Measurements from ENCODE around the gene ATP11C. TPM values are rescaled to one million over a fixed set of nuclear protein-coding genes. Genes with fewer than 3 reads are reported as not detected.

Gene ATP11C
- total and polyA plus RNA-seq, 4 donors, result 2.6 to 23.5 (median 10.0) TPM

GRCh38 chrX:139823806-139824205, 109.0 kb downstream of the ATP11C start:
- ATAC-seq (ENCODE audit: insufficient read depth, low FRiP score), result no peak
- Histone ChIP-seq H3K36me3 (ENCODE audit: control insufficient read depth in 4 of 4, insufficient read depth in 4 of 4, low read length in 4 of 4) (no peaks in the 10 kb centered on the region), H3K27me3 (ENCODE audit: control insufficient read depth in 3 of 3, insufficient read depth in 3 of 3, low read length in 2 of 3) (peaks cover 0 to 4% (median 4%) of the 10 kb centered on the region in 3 donors), H3K27ac (ENCODE audit: low read depth in 1 of 2, low read length in 1 of 2) (no peak overlapping the region), H3K4me1 (ENCODE audit: control insufficient read depth in 5 of 5, insufficient read depth in 5 of 5, low read length in 5 of 5) (peaks cover 0 to 5% (median 0%) of the 10 kb centered on the region in 5 donors), H3K9me3 (ENCODE audit: control insufficient read depth in 4 of 4, insufficient read depth in 3 of 4, low read length in 3 of 4) (no peaks in the 10 kb centered on the region), H3K4me3 (no peak overlapping the region), H3K9ac (ENCODE audit: insufficient read depth in 1 of 2, low read length in 2 of 2) (no peak overlapping the region)
- DNase-seq, result no peak
- TF ChIP-seq CTCF (IDR thresholded peaks at IDR 0.05; ENCODE audit: control extremely low read depth, extremely low read depth), result no peak
- 88 to 89% methylated on average over 6 of the region's 6 CpGs for WGBS, 2 donors

DNA sequence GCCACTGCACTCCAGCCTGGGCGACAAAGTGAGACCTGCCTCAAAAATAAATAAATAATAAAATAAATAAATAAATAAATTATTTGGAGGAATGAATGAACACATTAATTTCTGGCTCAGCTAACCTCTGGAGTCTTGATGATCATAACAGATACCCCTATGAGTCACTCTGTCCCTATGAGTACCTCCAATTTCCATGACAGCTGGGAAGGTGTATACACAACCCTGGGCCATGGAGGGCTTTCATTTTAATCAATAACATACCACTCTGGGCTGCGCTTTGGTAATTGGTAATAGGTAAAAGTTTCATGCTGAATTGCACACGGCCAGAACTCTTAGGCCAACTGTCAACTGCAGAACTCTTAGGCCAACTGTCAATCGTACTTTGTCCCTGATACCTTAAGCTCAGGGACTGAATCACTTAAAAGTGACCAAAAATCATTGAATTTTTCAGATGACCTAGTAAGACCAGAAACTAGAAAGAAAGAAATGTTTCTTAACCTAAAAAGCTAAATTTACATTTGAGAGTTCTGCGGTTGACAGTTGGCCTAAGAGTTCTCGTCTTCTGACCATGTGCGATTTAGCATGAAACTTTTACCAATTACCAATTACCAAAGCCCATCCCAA, 112.4 kb downstream of the ATP11C start:
- Histone ChIP-seq H3K9me3 (ENCODE audit: control insufficient read depth in 4 of 4, insufficient read depth in 3 of 4, low read length in 3 of 4) (no peaks in the 10 kb centered on the region), H3K9ac (ENCODE audit: insufficient read depth in 1 of 2, low read length in 2 of 2) (no peak overlapping the region), H3K27me3 (ENCODE audit: control insufficient read depth in 3 of 3, insufficient read depth in 3 of 3, low read length in 2 of 3) (peaks cover 0 to 3% (median 0%) of the 10 kb centered on the region in 3 donors), H3K36me3 (ENCODE audit: control insufficient read depth in 4 of 4, insufficient read depth in 4 of 4, low read length in 4 of 4) (no peaks in the 10 kb centered on the region), H3K4me3 (no peak overlapping the region), H3K27ac (ENCODE audit: low read depth in 1 of 2, low read length in 1 of 2) (no peak overlapping the region), H3K4me1 (ENCODE audit: control insufficient read depth in 5 of 5, insufficient read depth in 5 of 5, low read length in 5 of 5) (no peaks in the 10 kb centered on the region)
- ATAC-seq (ENCODE audit: insufficient read depth, low FRiP score), result no peak
- 92 to 97% methylated on average over 7 of the region's 7 CpGs for WGBS, 2 donors
- no peak for TF ChIP-seq CTCF (IDR thresholded peaks at IDR 0.05; ENCODE audit: control extremely low read depth, extremely low read depth)
- no peak for DNase-seq

DNA sequence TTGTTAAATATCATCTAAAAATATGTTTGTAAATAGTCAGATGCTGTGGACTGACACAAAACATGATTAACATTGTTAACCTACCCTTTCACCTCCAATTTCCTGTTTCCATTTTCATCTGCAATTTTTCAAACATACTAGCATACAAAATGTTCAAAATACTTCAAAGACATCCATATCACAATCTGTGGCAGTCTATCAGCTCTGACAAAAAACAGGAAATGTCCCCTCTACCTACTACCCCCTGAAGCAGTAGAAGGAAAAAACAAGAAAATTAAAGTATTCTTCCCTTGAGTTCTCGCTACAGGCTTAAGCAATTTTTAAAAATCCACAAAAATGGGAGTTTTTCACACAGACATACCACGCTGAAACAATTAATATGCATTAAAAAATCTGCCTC, 116.6 kb downstream of the ATP11C start:
- ATAC-seq (ENCODE audit: insufficient read depth, low FRiP score) (no peak), DNase-seq (no peak)
- Histone ChIP-seq H3K4me1 (ENCODE audit: control insufficient read depth in 5 of 5, insufficient read depth in 5 of 5, low read length in 5 of 5) (no peaks in the 10 kb centered on the region), H3K27ac (ENCODE audit: low read depth in 1 of 2, low read length in 1 of 2) (no peak overlapping the region), H3K9ac (ENCODE audit: insufficient read depth in 1 of 2, low read length in 2 of 2) (no peak overlapping the region), H3K27me3 (ENCODE audit: control insufficient read depth in 3 of 3, insufficient read depth in 3 of 3, low read length in 2 of 3) (peaks cover 0 to 3% (median 0%) of the 10 kb centered on the region in 3 donors), H3K4me3 (no peak overlapping the region), H3K9me3 (ENCODE audit: control insufficient read depth in 4 of 4, insufficient read depth in 3 of 4, low read length in 3 of 4) (no peaks in the 10 kb centered on the region), H3K36me3 (ENCODE audit: control insufficient read depth in 4 of 4, insufficient read depth in 4 of 4, low read length in 4 of 4) (peaks cover 0 to 2% (median 0%) of the 10 kb centered on the region in 4 donors)
- TF ChIP-seq CTCF (IDR thresholded peaks at IDR 0.05; ENCODE audit: control extremely low read depth, extremely low read depth), result no peak
- 70 to 96% methylated on average over 2 of the region's 2 CpGs for WGBS, 2 donors

GRCh38 chrX:139815771-139816170, 117.1 kb downstream of the ATP11C start:
- no peaks in the 10 kb centered on the region for H3K4me1 ChIP-seq (ENCODE audit: control insufficient read depth in 5 of 5, insufficient read depth in 5 of 5, low read length in 5 of 5)
- H3K36me3 ChIP-seq (ENCODE audit: control insufficient read depth in 4 of 4, insufficient read depth in 4 of 4, low read length in 4 of 4), result peaks cover 0 to 2% (median 0%) of the 10 kb centered on the region in 4 donors
- ATAC-seq (ENCODE audit: insufficient read depth, low FRiP score) (no peak), DNase-seq (no peak)
- no peak overlapping the region for H3K27ac ChIP-seq (ENCODE audit: low read depth in 1 of 2, low read length in 1 of 2)
- TF ChIP-seq CTCF (IDR thresholded peaks at IDR 0.05; ENCODE audit: control extremely low read depth, extremely low read depth), result no peak
- no peak overlapping the region for H3K9ac ChIP-seq (ENCODE audit: insufficient read depth in 1 of 2, low read length in 2 of 2)
- H3K4me3 ChIP-seq, result no peak overlapping the region
- no peaks in the 10 kb centered on the region for H3K9me3 ChIP-seq (ENCODE audit: control insufficient read depth in 4 of 4, insufficient read depth in 3 of 4, low read length in 3 of 4)
- 94 to 100% methylated on average over 1 of the region's 1 CpG for WGBS, 2 donors
- H3K27me3 ChIP-seq (ENCODE audit: control insufficient read depth in 3 of 3, insufficient read depth in 3 of 3, low read length in 2 of 3), result peaks cover 0 to 3% (median 0%) of the 10 kb centered on the region in 3 donors

All from lung (tissue), 12 donors.